ENCODE data around the gene SELENOT. TPM values are rescaled to one million over a fixed set of nuclear protein-coding genes. Genes with fewer than 3 reads are reported as not detected.

SELENOT gene
- total and polyA plus RNA-seq, 4 donors = 52.7 to 107 (median 70.0) TPM

- Histone ChIP-seq H3K27ac (ENCODE audit: low read depth in 1 of 2, low read length in 2 of 2) (no peak overlapping the region), H3K4me1 (ENCODE audit: control insufficient read depth in 4 of 4, insufficient read depth in 4 of 4, low read length in 3 of 4) (no peaks in the 10 kb centered on the region), H3K36me3 (ENCODE audit: control insufficient read depth in 4 of 4, insufficient read depth in 3 of 4, low read depth in 1 of 4, low read length in 3 of 4) (peaks cover 4 to 24% (median 18%) of the 10 kb centered on the region in 4 donors), H3K9me3 (ENCODE audit: control insufficient read depth in 4 of 4, low read length in 3 of 4) (no peaks in the 10 kb centered on the region), H3K4me3 (ENCODE audit: low read depth in 1 of 3, low read length in 3 of 3) (no peak overlapping the region), H3K9ac (ENCODE audit: low read depth in 1 of 2, low read length in 2 of 2) (no peak overlapping the region), H3K27me3 (ENCODE audit: control insufficient read depth in 4 of 4, insufficient read depth in 4 of 4, low read length in 3 of 4) (no peaks in the 10 kb centered on the region)
- no peak for DNase-seq (ENCODE audit: low spot score)
- no peak for TF ChIP-seq EGR1 (IDR thresholded peaks at IDR 0.05; ENCODE audit: low read depth in 2 of 2)
- TF ChIP-seq NR2F2 (IDR thresholded peaks at IDR 0.05) = no peak
- no peak for TF ChIP-seq JUND (IDR thresholded peaks at IDR 0.05)
- TF ChIP-seq HNF4G (IDR thresholded peaks at IDR 0.05) = no peak
- no peak for TF ChIP-seq HNF4A (conservative IDR thresholded peaks at IDR 0.05)
- no peak for TF ChIP-seq ATF3 (IDR thresholded peaks at IDR 0.05)
- no peak for TF ChIP-seq MAX (IDR thresholded peaks at IDR 0.05)
- TF ChIP-seq FOXA2 (IDR thresholded peaks at IDR 0.05) = no peak
- TF ChIP-seq ZBTB33 (IDR thresholded peaks at IDR 0.05) = no peak
- no peak for TF ChIP-seq SP1 (IDR thresholded peaks at IDR 0.05)
- TF ChIP-seq GABPA (IDR thresholded peaks at IDR 0.05 in 1 of 2, conservative IDR thresholded peaks at IDR 0.05 in 1 of 2) = no peak
- no peak for TF ChIP-seq YY1 (IDR thresholded peaks at IDR 0.05)
- 95% methylated on average over 4 of the region's 4 CpGs for WGBS
These were observed 47.2 kb upstream of the SELENOT start for GRCh38 chr3:150555859-150556436.

- H3K4me3 ChIP-seq (ENCODE audit: low read depth in 1 of 3, low read length in 3 of 3) = no peak overlapping the region
- H3K27me3 ChIP-seq (ENCODE audit: control insufficient read depth in 4 of 4, insufficient read depth in 4 of 4, low read length in 3 of 4) = no peaks in the 10 kb centered on the region
- TF ChIP-seq NR2F2 (IDR thresholded peaks at IDR 0.05) (peak; percentile 51), ATF3 (IDR thresholded peaks at IDR 0.05) (no peak)
- no peaks in the 10 kb centered on the region for H3K9me3 ChIP-seq (ENCODE audit: control insufficient read depth in 4 of 4, low read length in 3 of 4)
- 78% methylated on average over 2 of the region's 2 CpGs for WGBS
- no peak overlapping the region for H3K27ac ChIP-seq (ENCODE audit: low read depth in 1 of 2, low read length in 2 of 2)
- H3K9ac ChIP-seq (ENCODE audit: low read depth in 1 of 2, low read length in 2 of 2) = no peak overlapping the region
- DNase-seq (ENCODE audit: low spot score) = no peak
- H3K36me3 ChIP-seq (ENCODE audit: control insufficient read depth in 4 of 4, insufficient read depth in 3 of 4, low read depth in 1 of 4, low read length in 3 of 4) = peaks cover 3 to 24% (median 18%) of the 10 kb centered on the region in 4 donors
- no peaks in the 10 kb centered on the region for H3K4me1 ChIP-seq (ENCODE audit: control insufficient read depth in 4 of 4, insufficient read depth in 4 of 4, low read length in 3 of 4)
These were observed 46.3 kb upstream of the SELENOT start for GRCh38 chr3:150556792-150557191.

DNA sequence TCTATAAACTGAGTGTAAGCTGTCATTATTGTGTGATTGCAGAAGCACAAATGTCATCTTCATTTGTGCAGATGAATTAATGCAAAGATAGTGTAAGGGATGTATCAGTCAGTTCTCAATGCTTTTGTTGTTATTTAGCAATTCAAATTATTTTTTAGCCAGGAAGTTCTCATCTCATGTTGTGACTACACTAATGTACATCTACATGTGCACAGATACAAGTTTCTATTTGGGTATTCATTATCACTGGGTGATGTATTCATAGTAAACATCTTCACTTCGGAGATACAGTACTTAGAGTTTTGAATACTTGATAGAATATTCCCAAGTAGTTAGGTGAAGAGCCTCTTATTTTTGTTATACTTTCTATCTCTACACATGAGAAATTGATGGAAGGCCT, 45.4 kb upstream of the SELENOT start:
- H3K4me3 ChIP-seq (ENCODE audit: low read depth in 1 of 3, low read length in 3 of 3) = no peak overlapping the region
- H3K9me3 ChIP-seq (ENCODE audit: control insufficient read depth in 4 of 4, low read length in 3 of 4) = no peaks in the 10 kb centered on the region
- TF ChIP-seq EGR1 (IDR thresholded peaks at IDR 0.05; ENCODE audit: low read depth in 2 of 2) = no peak
- TF ChIP-seq, protein P1, sequence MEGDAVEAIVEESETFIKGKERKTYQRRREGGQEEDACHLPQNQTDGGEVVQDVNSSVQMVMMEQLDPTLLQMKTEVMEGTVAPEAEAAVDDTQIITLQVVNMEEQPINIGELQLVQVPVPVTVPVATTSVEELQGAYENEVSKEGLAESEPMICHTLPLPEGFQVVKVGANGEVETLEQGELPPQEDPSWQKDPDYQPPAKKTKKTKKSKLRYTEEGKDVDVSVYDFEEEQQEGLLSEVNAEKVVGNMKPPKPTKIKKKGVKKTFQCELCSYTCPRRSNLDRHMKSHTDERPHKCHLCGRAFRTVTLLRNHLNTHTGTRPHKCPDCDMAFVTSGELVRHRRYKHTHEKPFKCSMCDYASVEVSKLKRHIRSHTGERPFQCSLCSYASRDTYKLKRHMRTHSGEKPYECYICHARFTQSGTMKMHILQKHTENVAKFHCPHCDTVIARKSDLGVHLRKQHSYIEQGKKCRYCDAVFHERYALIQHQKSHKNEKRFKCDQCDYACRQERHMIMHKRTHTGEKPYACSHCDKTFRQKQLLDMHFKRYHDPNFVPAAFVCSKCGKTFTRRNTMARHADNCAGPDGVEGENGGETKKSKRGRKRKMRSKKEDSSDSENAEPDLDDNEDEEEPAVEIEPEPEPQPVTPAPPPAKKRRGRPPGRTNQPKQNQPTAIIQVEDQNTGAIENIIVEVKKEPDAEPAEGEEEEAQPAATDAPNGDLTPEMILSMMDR (IDR thresholded peaks at IDR 0.05; ENCODE audit: low read depth, low read length, missing input control) = no peak
- no peak for TF ChIP-seq SP1 (IDR thresholded peaks at IDR 0.05)
- no peak for TF ChIP-seq YY1 (IDR thresholded peaks at IDR 0.05)
- no peaks in the 10 kb centered on the region for H3K4me1 ChIP-seq (ENCODE audit: control insufficient read depth in 4 of 4, insufficient read depth in 4 of 4, low read length in 3 of 4)
- 85% methylated on average over 1 of the region's 1 CpG for WGBS
- H3K27ac ChIP-seq (ENCODE audit: low read depth in 1 of 2, low read length in 2 of 2) = no peak overlapping the region
- H3K36me3 ChIP-seq (ENCODE audit: control insufficient read depth in 4 of 4, insufficient read depth in 3 of 4, low read depth in 1 of 4, low read length in 3 of 4) = peaks cover 3 to 21% (median 17%) of the 10 kb centered on the region in 4 donors
- H3K9ac ChIP-seq (ENCODE audit: low read depth in 1 of 2, low read length in 2 of 2) = no peak overlapping the region
- no peaks in the 10 kb centered on the region for H3K27me3 ChIP-seq (ENCODE audit: control insufficient read depth in 4 of 4, insufficient read depth in 4 of 4, low read length in 3 of 4)
- DNase-seq (ENCODE audit: low spot score) = no peak
